GM21528 (cell line): ENCODE results near the gene KRTAP10-1.

Experiments used
- ATAC-seq: cut with Tn5 transposase; IDR thresholded peaks from one replicate; pipeline ENCODE4 v1.9.1; 2021; ENCODE audit warnings: mild to moderate bottlenecking, moderate library complexity; ENCODE audit not compliant: unreplicated experiment, low FRiP score

Gene KRTAP10-1

GRCh38 chr21:44492567-44493385 is 47.2 kb downstream of the KRTAP10-1 start:
- ATAC-seq: no peak

GRCh38 chr21:44490816-44491215 is 49.2 kb downstream of the KRTAP10-1 start:
- ATAC-seq: no peak

GRCh38 chr21:44490405-44490804 is 49.6 kb downstream of the KRTAP10-1 start:
- no peak for ATAC-seq

- ATAC-seq: no peak
Measured at GRCh38 chr21:44489962-44490361, 50.0 kb downstream of the KRTAP10-1 start.
